GM21619 (cell line): Measurements from ENCODE around the gene RPS3.

Experiments
- ATAC-seq: cut with Tn5 transposase; IDR thresholded peaks from one replicate; pipeline ENCODE4 v1.9.1; 2021; ENCODE audit not compliant: unreplicated experiment

RPS3 gene

GRCh38 chr11:75454987-75455386 is 55.7 kb downstream of the RPS3 start:
- no peak for ATAC-seq
